Measurements from ENCODE around the gene S100B.
"Not testable (repeated sequence)": the region's sequence is repeated elsewhere in the genome, so short reads cannot be mapped to it uniquely, and the experiment has no call there.

The S100B gene
- 3.5 to 4.3 reads per million in 2 donors for total RNA-seq

- DNase-seq: no peak
Observed at GRCh38 chr21:46604975-46605766, at the start of gene S100B. Gene S100B, minus strand, starts transcription at chr21:46605082. Its CDS starts 2,667 bp downstream, at chr21:46602415.

GRCh38 chr21:46651121-46651520 lies 46.2 kb upstream of the S100B start:
- DNase-seq: no peak

GRCh38 chr21:46650476-46651098 lies 45.7 kb upstream of the S100B start:
- DNase-seq: no peak

GRCh38 chr21:46649356-46649755 lies 44.5 kb upstream of the S100B start:
- DNase-seq: no peak

GRCh38 chr21:46648539-46648938 lies 43.7 kb upstream of the S100B start:
- DNase-seq: no peak

GRCh38 chr21:46646541-46647154 lies 41.8 kb upstream of the S100B start:
- DNase-seq: no peak

- DNase-seq: no peak
Observed at GRCh38 chr21:46645840-46646239, 41.0 kb upstream of the S100B start.

GRCh38 chr21:46643379-46644177 lies 38.7 kb upstream of the S100B start:
- DNase-seq: no peak

- no peak for DNase-seq
Observed at GRCh38 chr21:46641656-46642055, 36.8 kb upstream of the S100B start.

GRCh38 chr21:46639489-46640386 lies 34.9 kb upstream of the S100B start:
- no peak for DNase-seq

GRCh38 chr21:46637952-46638746 lies 33.3 kb upstream of the S100B start:
- DNase-seq: no peak

- DNase-seq: no peak
Observed at GRCh38 chr21:46636550-46637285, 31.8 kb upstream of the S100B start.

GRCh38 chr21:46636181-46636512 lies 31.3 kb upstream of the S100B start:
- no peak for DNase-seq

- DNase-seq: peak; percentile 98
Observed at GRCh38 chr21:46635324-46636180, 30.7 kb upstream of the S100B start, which contains the start of gene PRMT2. Gene PRMT2, plus strand, starts transcription at chr21:46635674. Its CDS starts 1,278 bp downstream, at chr21:46636952.

GRCh38 chr21:46634966-46635323 lies 30.1 kb upstream of the S100B start:
- no peak for DNase-seq

- DNase-seq: no peak
Observed at GRCh38 chr21:46634427-46634826, 29.5 kb upstream of the S100B start.

- DNase-seq: no peak
Observed at GRCh38 chr21:46633566-46633965, 28.7 kb upstream of the S100B start.

GRCh38 chr21:46630915-46631314 lies 26.0 kb upstream of the S100B start:
- not testable (repeated sequence) for DNase-seq

GRCh38 chr21:46628868-46629267 lies 24.0 kb upstream of the S100B start:
- DNase-seq: no peak
